CD8-positive, alpha-beta memory T cell (primary cell): ENCODE measurements around the gene ATP5ME. TPM values are rescaled to one million over a fixed set of nuclear protein-coding genes. Genes with fewer than 3 reads are reported as not detected.

ENCODE experiments used
- CTCF ChIA-PET: fragments of 350-600 bp; sonication (Branson Sonifier 250); formaldehyde crosslinking; loops from one replicate; lab custom pipeline; 2021; ENCODE audit warnings: antibody characterized with exemption; lab: Charles Lee
- POLR2A ChIA-PET: fragments of 350-600 bp; sonication (Branson Sonifier 250); formaldehyde crosslinking; loops from one replicate; lab custom pipeline; 2021; ENCODE audit warnings: antibody characterized with exemption; lab: Charles Lee
- DNase-seq, 5 donors: peaks; one replicate each; pipeline versions ENCODE4 v3.0.0 to v3.0.0-alpha.2; 2020 to 2022; ENCODE audit warnings: mixed read lengths in 1 of 5
- H3K27ac ChIP-seq: one replicate; pipeline ENCODE4 v1.7.0; 2013; ENCODE audit warnings: low read depth, mild to moderate bottlenecking, low read length, moderate library complexity
- H3K27me3 ChIP-seq: 2 replicates; pipeline ENCODE4 v1.7.0; 2013; ENCODE audit warnings: low read length, mild to moderate bottlenecking; ENCODE audit not compliant: insufficient read depth, poor library complexity, severe bottlenecking
- H3K36me3 ChIP-seq: 2 replicates; pipeline ENCODE4 v1.7.0; 2013; ENCODE audit warnings: mild to moderate bottlenecking, low read length, moderate library complexity; ENCODE audit not compliant: insufficient read depth
- H3K4me1 ChIP-seq: 2 replicates; pipeline ENCODE4 v1.7.0; 2013; ENCODE audit warnings: mild to moderate bottlenecking, low read length, moderate library complexity; ENCODE audit not compliant: insufficient read depth
- H3K4me3 ChIP-seq: 2 replicates; pipeline ENCODE4 v1.7.0; 2013; ENCODE audit warnings: mild to moderate bottlenecking, low read length
- H3K9me3 ChIP-seq: 2 replicates; pipeline ENCODE4 v1.7.0; 2013; ENCODE audit warnings: mild to moderate bottlenecking, low read length
- H3K27ac Mint-ChIP-seq, 8 donors: one replicate each; pipeline ENCODE4 v1.8.0; 2020 to 2021; ENCODE audit warnings: mixed read lengths in 8 of 8, mild to moderate bottlenecking in 6 of 8, inconsistent platforms in 3 of 8, moderate library complexity in 3 of 8
- H3K27me3 Mint-ChIP-seq, 2 donors: one replicate each; pipeline ENCODE4 v1.8.0; 2020 to 2021; ENCODE audit warnings: mixed read lengths in 2 of 2, mild to moderate bottlenecking in 1 of 2, moderate library complexity in 1 of 2
- H3K36me3 Mint-ChIP-seq, 3 donors: one replicate each; pipeline ENCODE4 v1.8.0; 2020 to 2021; ENCODE audit warnings: mixed read lengths in 3 of 3, inconsistent platforms in 1 of 3, mild to moderate bottlenecking in 1 of 3
- H3K4me1 Mint-ChIP-seq, 3 donors: one replicate each; pipeline ENCODE4 v1.8.0; 2020 to 2021; ENCODE audit warnings: mixed read lengths in 3 of 3, inconsistent platforms in 1 of 3, mild to moderate bottlenecking in 1 of 3
- H3K4me3 Mint-ChIP-seq, 7 donors: one replicate each; pipeline ENCODE4 v1.8.0; 2020 to 2021; ENCODE audit warnings: mixed read lengths in 7 of 7, mild to moderate bottlenecking in 6 of 7, moderate library complexity in 4 of 7, inconsistent platforms in 2 of 7
- H3K9me3 Mint-ChIP-seq, 5 donors: one replicate each; pipeline ENCODE4 v1.8.0; 2020 to 2022; ENCODE audit warnings: mixed read lengths in 5 of 5, mild to moderate bottlenecking in 3 of 5, moderate library complexity in 2 of 5, inconsistent platforms in 1 of 5
- polyA plus RNA-seq: library from polyadenylated mRNA; unstranded; fragments of 300-500 nt; fragmentation: Illumina TruSeq; gene quantifications from one replicate; pipeline ENCODE4 v1.2.3, GENCODE V29; 2021
- total RNA-seq, 2 experiments: library from RNA; stranded (reverse); gene quantifications; one replicate each; pipeline ENCODE4 v1.2.3, GENCODE V29; 2021

The ATP5ME gene
- total and polyA plus RNA-seq, 3 experiments from 2014 or later, result 284 to 441 (median 291) TPM

- Histone ChIP-seq H3K36me3 (no peaks in the 10 kb centered on the region), H3K9me3 (no peaks in the 10 kb centered on the region), H3K27me3 (no peaks in the 10 kb centered on the region), H3K4me1 (no peaks in the 10 kb centered on the region), H3K4me3 (no peak within 1 kb of the TSS), H3K27ac (peak within 1 kb of the TSS; percentile 59)
- Mint-ChIP-seq H3K27ac (peak within 1 kb of the TSS in 1 of 8 donors; percentile 77), H3K4me1 (peaks cover 0 to 9% (median 3%) of the 10 kb centered on the region in 3 donors), H3K27me3 (peaks cover 8 to 15% of the 10 kb centered on the region in 2 donors), H3K4me3 (peak within 1 kb of the TSS in 5 of 7 donors; percentile 15 to 65 (median 28)), H3K9me3 (no peaks in the 10 kb centered on the region), H3K36me3 (no peaks in the 10 kb centered on the region)
- ChIA-PET CTCF (no interaction called here), POLR2A (no interaction called here)
- DNase-seq, result no peak
Measured at GRCh38 chr4:688854-689681, 15.0 kb upstream of the ATP5ME start, which contains the start of gene SLC49A3. TSS of gene SLC49A3 (minus strand) at chr4:689151. CDS start at chr4:689127, 24 bp downstream.

GRCh38 chr4:687971-688853, 14.1 kb upstream of the ATP5ME start:
- H3K9me3 Mint-ChIP-seq, result no peaks in the 10 kb centered on the region
- H3K4me1 Mint-ChIP-seq, result peaks cover 0 to 15% (median 3%) of the 10 kb centered on the region in 3 donors
- H3K27ac ChIP-seq, result peak overlapping the region; percentile 59
- peak overlapping the region in 1 of 8 donors; percentile 77 for H3K27ac Mint-ChIP-seq
- no peaks in the 10 kb centered on the region for H3K36me3 ChIP-seq
- H3K4me3 ChIP-seq, result no peak overlapping the region
- no peaks in the 10 kb centered on the region for H3K36me3 Mint-ChIP-seq
- ChIA-PET POLR2A (no interaction called here), CTCF (no interaction called here)
- H3K9me3 ChIP-seq, result no peaks in the 10 kb centered on the region
- no peaks in the 10 kb centered on the region for H3K27me3 ChIP-seq
- DNase-seq, result no peak
- peaks cover 8 to 15% of the 10 kb centered on the region in 2 donors for H3K27me3 Mint-ChIP-seq
- no peaks in the 10 kb centered on the region for H3K4me1 ChIP-seq
- H3K4me3 Mint-ChIP-seq, result peak overlapping the region in 3 of 7 donors; percentile 15 to 44 (median 20)

- Histone ChIP-seq H3K4me1 (no peaks in the 10 kb centered on the region), H3K27me3 (no peaks in the 10 kb centered on the region), H3K27ac (peak overlapping the region; percentile 59), H3K36me3 (no peaks in the 10 kb centered on the region), H3K9me3 (no peaks in the 10 kb centered on the region), H3K4me3 (no peak overlapping the region)
- no peak overlapping the region for H3K27ac Mint-ChIP-seq
- CTCF ChIA-PET, result no interaction called here
- H3K36me3 Mint-ChIP-seq, result no peaks in the 10 kb centered on the region
- peaks cover 0 to 21% (median 3%) of the 10 kb centered on the region in 3 donors for H3K4me1 Mint-ChIP-seq
- H3K9me3 Mint-ChIP-seq, result no peaks in the 10 kb centered on the region
- POLR2A ChIA-PET, result no interaction called here
- H3K4me3 Mint-ChIP-seq, result peak overlapping the region in 1 of 7 donors; percentile 3
- DNase-seq, result no peak
- H3K27me3 Mint-ChIP-seq, result peaks cover 8 to 15% of the 10 kb centered on the region in 2 donors
Measured at GRCh38 chr4:687048-687970, 13.2 kb upstream of the ATP5ME start.

- ChIA-PET POLR2A (no interaction called here), CTCF (no interaction called here)
- Histone ChIP-seq H3K4me1 (no peaks in the 10 kb centered on the region), H3K9me3 (no peaks in the 10 kb centered on the region), H3K27ac (no peak overlapping the region), H3K4me3 (no peak overlapping the region), H3K27me3 (no peaks in the 10 kb centered on the region), H3K36me3 (no peaks in the 10 kb centered on the region)
- no peaks in the 10 kb centered on the region for H3K9me3 Mint-ChIP-seq
- H3K27me3 Mint-ChIP-seq, result peaks cover 5 to 15% of the 10 kb centered on the region in 2 donors
- no peak overlapping the region for H3K27ac Mint-ChIP-seq
- no peak for DNase-seq
- no peak overlapping the region for H3K4me3 Mint-ChIP-seq
- H3K36me3 Mint-ChIP-seq, result no peaks in the 10 kb centered on the region
- H3K4me1 Mint-ChIP-seq, result peaks cover 0 to 23% (median 3%) of the 10 kb centered on the region in 3 donors
Measured at GRCh38 chr4:686413-687040, 12.5 kb upstream of the ATP5ME start.

- H3K27me3 ChIP-seq, result no peaks in the 10 kb centered on the region
- no peaks in the 10 kb centered on the region for H3K9me3 ChIP-seq
- Mint-ChIP-seq H3K9me3 (no peaks in the 10 kb centered on the region), H3K27me3 (peaks cover 2 to 15% of the 10 kb centered on the region in 2 donors), H3K4me3 (peak overlapping the region in 1 of 7 donors; percentile 78), H3K27ac (no peak overlapping the region), H3K4me1 (peaks cover 0 to 24% (median 4%) of the 10 kb centered on the region in 3 donors), H3K36me3 (no peaks in the 10 kb centered on the region)
- ChIA-PET CTCF (no interaction called here), POLR2A (no interaction called here)
- no peaks in the 10 kb centered on the region for H3K36me3 ChIP-seq
- no peak for DNase-seq
- H3K27ac ChIP-seq, result no peak overlapping the region
- no peak overlapping the region for H3K4me3 ChIP-seq
- H3K4me1 ChIP-seq, result no peaks in the 10 kb centered on the region
Measured at GRCh38 chr4:685679-686412, 11.8 kb upstream of the ATP5ME start.

GRCh38 chr4:684623-685327, 10.7 kb upstream of the ATP5ME start:
- Histone ChIP-seq H3K36me3 (no peaks in the 10 kb centered on the region), H3K27ac (no peak overlapping the region), H3K27me3 (no peaks in the 10 kb centered on the region), H3K4me1 (no peaks in the 10 kb centered on the region), H3K9me3 (no peaks in the 10 kb centered on the region), H3K4me3 (no peak overlapping the region)
- ChIA-PET POLR2A (interaction anchor here (0.6 kb wide), 1 partner anchor 9 kb away, joined by 4 read pairs; no protein-coding TSS in a partner anchor), CTCF (interaction anchor here (0.6 kb wide), 1 partner anchor 9 kb away, joined by 3 read pairs; no protein-coding TSS in a partner anchor)
- H3K4me3 Mint-ChIP-seq, result peak overlapping the region in 1 of 7 donors; percentile 54
- no peaks in the 10 kb centered on the region for H3K36me3 Mint-ChIP-seq
- H3K4me1 Mint-ChIP-seq, result peaks cover 0 to 32% (median 6%) of the 10 kb centered on the region in 3 donors
- H3K27me3 Mint-ChIP-seq, result peaks cover 2 to 12% of the 10 kb centered on the region in 2 donors
- H3K27ac Mint-ChIP-seq, result peak overlapping the region in 2 of 8 donors; percentile 1 to 36
- H3K9me3 Mint-ChIP-seq, result no peaks in the 10 kb centered on the region
- DNase-seq, result no peak
